ENCODE measurements around the gene TPD52L2.

TPD52L2 gene

GRCh38 chr20:63864978-63865640 lies at the start of gene TPD52L2:
TSS of gene TPD52L2 (plus strand) at chr20:63865270. CDS start at chr20:63865366, 96 bp downstream.
- peak within 1 kb of the TSS; percentile 94 for H3K4me3 ChIP-seq (ENCODE audit: low read depth, low read length)
- TF ChIP-seq CTCF (IDR thresholded peaks at IDR 0.05; ENCODE audit: low read depth, low read length): no peak

GRCh38 chr20:63815615-63816253 lies 49.3 kb upstream of the TPD52L2 start:
- no peak for TF ChIP-seq CTCF (IDR thresholded peaks at IDR 0.05; ENCODE audit: low read depth, low read length)

GRCh38 chr20:63819224-63819921 lies 45.7 kb upstream of the TPD52L2 start:
- TF ChIP-seq CTCF (IDR thresholded peaks at IDR 0.05; ENCODE audit: low read depth, low read length): peak; percentile 36
- no peak overlapping the region for H3K4me3 ChIP-seq (ENCODE audit: low read depth, low read length)

More at GRCh38 chr20:63815615-63816253, 49.3 kb upstream of the TPD52L2 start:
- no peak overlapping the region for H3K4me3 ChIP-seq (ENCODE audit: low read depth, low read length)

GRCh38 chr20:63821811-63822210 lies 43.3 kb upstream of the TPD52L2 start:
- TF ChIP-seq CTCF (IDR thresholded peaks at IDR 0.05; ENCODE audit: low read depth, low read length): no peak
- H3K4me3 ChIP-seq (ENCODE audit: low read depth, low read length): no peak overlapping the region

- no peak for TF ChIP-seq CTCF (IDR thresholded peaks at IDR 0.05; ENCODE audit: low read depth, low read length)
- H3K4me3 ChIP-seq (ENCODE audit: low read depth, low read length): no peak overlapping the region
Observed at GRCh38 chr20:63822276-63822696, 42.8 kb upstream of the TPD52L2 start.

- H3K4me3 ChIP-seq (ENCODE audit: low read depth, low read length): no peak overlapping the region
- TF ChIP-seq CTCF (IDR thresholded peaks at IDR 0.05; ENCODE audit: low read depth, low read length): no peak
Observed at GRCh38 chr20:63823691-63824311, 41.3 kb upstream of the TPD52L2 start.

Measured in WI38 (cell line).